ENCODE measurements around the gene EPS15.
A peak's percentile ranks its signal among the peaks of the same experiment; 100 is the strongest.
"Not testable (repeated sequence)": the region's sequence is repeated elsewhere in the genome, so short reads cannot be mapped to it uniquely, and the experiment has no call there.

EPS15 gene

GRCh38 chr1:51542158-51542953, 23.3 kb upstream of the EPS15 start:
- DNase-seq = no peak

GRCh38 chr1:51541313-51542050, 22.4 kb upstream of the EPS15 start:
- DNase-seq = no peak

GRCh38 chr1:51537568-51537967, 18.5 kb upstream of the EPS15 start:
- DNase-seq = no peak

- peak; percentile 49 for DNase-seq
Observed at GRCh38 chr1:51535006-51535592, 16.0 kb upstream of the EPS15 start.

GRCh38 chr1:51534447-51534846, 15.4 kb upstream of the EPS15 start:
- no peak for DNase-seq

- DNase-seq = no peak
Observed at GRCh38 chr1:51532853-51533252, 13.8 kb upstream of the EPS15 start.

GRCh38 chr1:51530447-51530846, 11.4 kb upstream of the EPS15 start:
- DNase-seq = not testable (repeated sequence)

- DNase-seq = no peak
Observed at GRCh38 chr1:51527144-51527543, 8.1 kb upstream of the EPS15 start.

GRCh38 chr1:51526248-51526647, 7.2 kb upstream of the EPS15 start:
- DNase-seq = no peak

GRCh38 chr1:51525295-51525694, 6.2 kb upstream of the EPS15 start:
- DNase-seq = no peak

GRCh38 chr1:51524817-51525216, 5.8 kb upstream of the EPS15 start:
- no peak for DNase-seq

GRCh38 chr1:51523931-51524330, 4.9 kb upstream of the EPS15 start:
- DNase-seq = peak; percentile 3

GRCh38 chr1:51520700-51521248, 1.7 kb upstream of the EPS15 start:
- DNase-seq = no peak

GRCh38 chr1:51519865-51520699, 1.0 kb upstream of the EPS15 start:
- no peak for DNase-seq

- DNase-seq = peak; percentile 69
Observed at GRCh38 chr1:51518586-51519047, 449 bp downstream of the EPS15 start.

GRCh38 chr1:51518033-51518585, 957 bp downstream of the EPS15 start:
- peak; percentile 64 for DNase-seq

- peak; percentile 17 for DNase-seq
Observed at GRCh38 chr1:51517361-51518032, 1.6 kb downstream of the EPS15 start.

GRCh38 chr1:51516649-51517158, 2.4 kb downstream of the EPS15 start:
- DNase-seq = no peak

- no peak for DNase-seq
Observed at GRCh38 chr1:51515982-51516648, 3.0 kb downstream of the EPS15 start.

- no peak for DNase-seq
Observed at GRCh38 chr1:51515312-51515960, 3.6 kb downstream of the EPS15 start.
